ENCODE data around the gene PIGV. TPM values are rescaled to one million over a fixed set of nuclear protein-coding genes. Genes with fewer than 3 reads are reported as not detected.
"Not testable (repeated sequence)": the region's sequence is repeated elsewhere in the genome, so short reads cannot be mapped to it uniquely, and the experiment has no call there.

Gene PIGV
- total and polyA plus RNA-seq, 2 donors (not counting 1 experiment from before 2014, with no cell fraction given): 9.2 to 17.4 TPM

DNA sequence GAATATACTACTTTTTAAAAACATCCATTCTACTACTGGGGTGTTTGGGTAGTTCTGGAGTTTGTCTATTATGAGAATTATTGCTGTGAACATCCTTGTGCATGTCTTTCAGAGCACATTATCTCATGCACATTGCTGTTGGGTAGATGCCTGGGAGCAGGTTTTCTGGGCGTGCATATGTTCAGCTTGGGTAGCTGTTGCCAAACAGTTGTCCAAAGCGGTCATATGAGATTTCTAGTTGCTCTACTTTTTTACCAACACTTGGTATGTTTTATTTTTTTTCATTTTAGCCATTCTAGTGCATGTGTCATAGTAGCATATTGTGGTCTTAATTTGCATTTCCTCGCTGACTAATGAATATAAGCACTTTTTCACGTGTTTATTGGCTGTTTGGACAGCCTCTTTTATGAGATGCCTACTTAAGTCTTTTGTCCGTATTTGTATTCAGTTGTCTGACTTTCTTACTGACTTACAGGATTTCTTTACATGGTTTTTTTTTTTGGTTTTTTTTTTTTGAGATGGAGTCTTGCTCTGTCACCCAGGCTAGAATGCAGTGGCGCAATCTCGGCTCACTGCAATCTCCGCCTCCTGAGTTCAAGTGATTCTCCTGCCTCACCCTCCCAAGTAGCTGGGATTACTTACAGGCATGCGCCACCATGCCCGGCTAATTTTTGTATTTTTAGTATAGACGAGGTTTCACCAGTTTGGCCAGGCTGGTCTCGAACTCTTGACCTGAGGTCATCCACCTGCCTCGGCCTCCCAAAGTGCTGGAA lies 56.9 kb downstream of the PIGV start:
- Histone ChIP-seq H3K4me1 (ENCODE audit: control insufficient read depth in 2 of 2, insufficient read depth in 2 of 2, low read length in 2 of 2) (no peaks in the 10 kb centered on the region), H2AFZ (ENCODE audit: insufficient read depth, low read depth, low read length, poor library complexity, severe bottlenecking) (no peak overlapping the region), H3K9me3 (ENCODE audit: control extremely low read depth in 1 of 3, control insufficient read depth in 2 of 3, insufficient read depth in 1 of 3, low read length in 2 of 3) (no peaks in the 10 kb centered on the region), H3K36me3 (replicated peaks in 1 of 2; ENCODE audit: control extremely low read depth in 1 of 2, control insufficient read depth in 1 of 2, extremely low read depth in 1 of 2, insufficient read depth in 2 of 2, low read length in 1 of 2) (peaks cover 7 to 31% of the 10 kb centered on the region in 2 experiments), H3K4me2 (replicated peaks; ENCODE audit: low read depth, low read length, poor library complexity, severe bottlenecking) (no peak overlapping the region), H4K20me1 (ENCODE audit: control insufficient read depth, insufficient read depth, low read length, poor library complexity, severe bottlenecking) (no peaks in the 10 kb centered on the region), H3K4me3 (ENCODE audit: control extremely low read depth in 1 of 5, extremely low read depth in 1 of 5, insufficient read depth in 1 of 5, low read depth in 2 of 5, low read length in 4 of 5) (no peak overlapping the region), H3K9ac (ENCODE audit: low read length) (no peak overlapping the region), H3K27ac (ENCODE audit: low read length in 2 of 2) (no peak overlapping the region), H3K79me2 (ENCODE audit: control insufficient read depth, insufficient read depth, low read length) (no peaks in the 10 kb centered on the region), H3K27me3 (replicated peaks in 1 of 4; ENCODE audit: control extremely low read depth in 1 of 4, control insufficient read depth in 3 of 4, insufficient read depth in 4 of 4, low read length in 3 of 4) (no peaks in the 10 kb centered on the region)
- no peak overlapping the region for H3K27ac Mint-ChIP-seq
- no peak for ATAC-seq (ENCODE audit: low read depth)
- TF ChIP-seq CTCF (IDR thresholded peaks at IDR 0.05) (no peak), EZH2 (IDR thresholded peaks at IDR 0.05; ENCODE audit: borderline replicate concordance, insufficient read depth, low read depth, low read length, poor library complexity, severe bottlenecking) (no peak)
- ChIA-PET CTCF (interaction anchor here (0.9 kb wide), 1 partner anchor 20 kb away, joined by 3 read pairs; no protein-coding TSS in a partner anchor), POLR2A (interaction anchor here (0.6 kb wide), 1 partner anchor 10 kb away, joined by 3 read pairs; no protein-coding TSS in a partner anchor)
- H3K9me3 Mint-ChIP-seq (ENCODE audit: insufficient read depth): no peaks in the 10 kb centered on the region
- WGBS (ENCODE audit: insufficient coverage): 93% methylated on average over 2 of the region's 13 CpGs
- intact Hi-C loops (cut with micrococcal nuclease): no loop called here
- H3K4me3 Mint-ChIP-seq: no peak overlapping the region
- DNase-seq: no peak
- no peaks in the 10 kb centered on the region for H3K4me1 Mint-ChIP-seq
- H3K27me3 Mint-ChIP-seq: no peaks in the 10 kb centered on the region

DNA sequence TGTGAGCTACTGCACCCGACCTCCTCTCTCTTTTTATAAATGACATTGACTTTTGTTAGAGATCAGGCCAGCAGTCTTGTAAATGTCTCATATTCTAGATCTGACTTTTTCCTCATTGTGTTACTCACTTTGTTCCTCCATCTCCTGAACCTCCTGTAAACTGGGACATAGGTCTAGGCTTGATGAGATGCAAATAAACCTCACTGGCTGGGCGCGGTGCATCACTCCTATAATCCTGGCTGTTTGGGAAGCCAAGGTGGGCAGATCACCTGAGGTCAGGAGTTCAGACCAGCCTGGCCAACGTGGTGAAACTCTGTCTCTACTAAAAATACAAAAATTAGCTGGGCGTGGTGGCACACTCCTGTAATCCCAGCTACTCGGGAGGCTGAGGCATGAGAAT lies 60.1 kb downstream of the PIGV start:
- intact Hi-C loops (cut with micrococcal nuclease); H3K27ac ChIP-seq (ENCODE audit: low read length in 2 of 2); H3K9ac ChIP-seq (ENCODE audit: low read length); DNase-seq; H3K4me3 Mint-ChIP-seq; H3K27ac Mint-ChIP-seq; H3K4me3 ChIP-seq (ENCODE audit: control extremely low read depth in 1 of 5, extremely low read depth in 1 of 5, insufficient read depth in 1 of 5, low read depth in 2 of 5, low read length in 4 of 5); H3K27me3 ChIP-seq (replicated peaks in 1 of 4; ENCODE audit: control extremely low read depth in 1 of 4, control insufficient read depth in 3 of 4, insufficient read depth in 4 of 4, low read length in 3 of 4); POLR2A ChIA-PET; H4K20me1 ChIP-seq (ENCODE audit: control insufficient read depth, insufficient read depth, low read length, poor library complexity, severe bottlenecking); H3K27me3 Mint-ChIP-seq; H3K9me3 ChIP-seq (ENCODE audit: control extremely low read depth in 1 of 3, control insufficient read depth in 2 of 3, insufficient read depth in 1 of 3, low read length in 2 of 3); H3K4me1 ChIP-seq (ENCODE audit: control insufficient read depth in 2 of 2, insufficient read depth in 2 of 2, low read length in 2 of 2); ATAC-seq (ENCODE audit: low read depth); H2AFZ ChIP-seq (ENCODE audit: insufficient read depth, low read depth, low read length, poor library complexity, severe bottlenecking); H3K79me2 ChIP-seq (ENCODE audit: control insufficient read depth, insufficient read depth, low read length); H3K4me2 ChIP-seq (replicated peaks; ENCODE audit: low read depth, low read length, poor library complexity, severe bottlenecking); H3K9me3 Mint-ChIP-seq (ENCODE audit: insufficient read depth); H3K4me1 Mint-ChIP-seq: not testable (repeated sequence)
- H3K36me3 ChIP-seq (replicated peaks in 1 of 2; ENCODE audit: control extremely low read depth in 1 of 2, control insufficient read depth in 1 of 2, extremely low read depth in 1 of 2, insufficient read depth in 2 of 2, low read length in 1 of 2): peaks cover 2 to 56% of the 10 kb centered on the region in 2 experiments
- CTCF ChIA-PET: interaction anchor here (5.0 kb wide), 1 partner anchor 32 kb away, joined by 32 read pairs; no protein-coding TSS in a partner anchor
- WGBS (ENCODE audit: insufficient coverage): 93% methylated on average over 5 of the region's 6 CpGs

Small RNA genes lying within 50 kb of the gene (small RNA-seq; reads per million reads assigned to genes)
- gene RN7SL165P (ENCODE audit: insufficient read length, low read depth, low replicate concordance): not detected

Other genes with a start within 250 kb of the PIGV start
- 150 and 152 TPM in 2 replicates for gene ARID1A, start 91.9 kb upstream of the PIGV start, total RNA-seq
- 80.7 and 98.2 TPM in 2 replicates for gene ARID1A, start 91.9 kb upstream of the PIGV start, polyA plus RNA-seq
- gene ZDHHC18, start 38.7 kb downstream of the PIGV start, total RNA-seq: 25.8 and 28.2 TPM in 2 replicates
- 25.8 and 30.8 TPM in 2 replicates for gene ZDHHC18, start 38.7 kb downstream of the PIGV start, polyA plus RNA-seq
- gene SFN, start 75.2 kb downstream of the PIGV start, total RNA-seq: 0.34 and 0.46 TPM in 2 replicates
- gene SFN, start 75.2 kb downstream of the PIGV start, polyA plus RNA-seq: 0.09 and 0.63 TPM in 2 replicates
- 40.7 and 43.5 TPM in 2 replicates for gene GPN2, start 102.3 kb downstream of the PIGV start, total RNA-seq
- gene GPN2, start 102.3 kb downstream of the PIGV start, polyA plus RNA-seq: 12.6 and 15.2 TPM in 2 replicates
- 21.9 and 28.6 TPM in 2 replicates for gene GPATCH3, start 112.5 kb downstream of the PIGV start, total RNA-seq
- 9.2 and 12.0 TPM in 2 replicates for gene GPATCH3, start 112.5 kb downstream of the PIGV start, polyA plus RNA-seq
- gene NR0B2, start 126.0 kb downstream of the PIGV start, total RNA-seq: not detected in 2 replicates
- gene NR0B2, start 126.0 kb downstream of the PIGV start, polyA plus RNA-seq: not detected in 2 replicates
- 45.3 and 50.1 TPM in 2 replicates for gene NUDC, start 133.8 kb downstream of the PIGV start, total RNA-seq
- 28.3 and 40.6 TPM in 2 replicates for gene NUDC, start 133.8 kb downstream of the PIGV start, polyA plus RNA-seq
- gene KDF1, start 172.5 kb downstream of the PIGV start, total RNA-seq: 0.74 and 1.4 TPM in 2 replicates
- gene KDF1, start 172.5 kb downstream of the PIGV start, polyA plus RNA-seq: 1.3 and 2.6 TPM in 2 replicates
- 2.1 and 2.3 TPM in 2 replicates for gene TRNP1, start 205.7 kb downstream of the PIGV start, total RNA-seq
- gene TRNP1, start 205.7 kb downstream of the PIGV start, polyA plus RNA-seq: 0.06 and 0.54 TPM in 2 replicates
- gene TENT5B, start 224.9 kb downstream of the PIGV start, total RNA-seq: 0.20 TPM in 1 of 2 replicates, not detected in the other
- 0.07 TPM in 2 replicates for gene TENT5B, start 224.9 kb downstream of the PIGV start, polyA plus RNA-seq